Neural cell (in vitro differentiated cells): ENCODE measurements around the gene C4BPB. TPM values are rescaled to one million over a fixed set of nuclear protein-coding genes. Genes with fewer than 3 reads are reported as not detected.

Experiments used
- H2AFZ ChIP-seq: fragments of 200-600, 300-800 bp; sonication (generic), shearing (Covaris generic); 2 replicates; pipeline ENCODE4 v1.6.0; 2014; ENCODE audit warnings: low read depth, mild to moderate bottlenecking, antibody characterized with exemption, low read length, moderate library complexity
- H3F3A ChIP-seq: fragments of 200-600 bp; shearing (Covaris generic); 2 replicates; pipeline ENCODE4 v1.6.1; 2016; ENCODE audit warnings: mild to moderate bottlenecking, moderate library complexity, mixed read lengths, antibody characterized with exemption, low read length; ENCODE audit not compliant: insufficient read depth, poor library complexity, severe bottlenecking
- H3K27ac ChIP-seq: fragments of 200-600, 300-800 bp; sonication (generic), shearing (Covaris generic); 2 replicates; pipeline ENCODE4 v1.5.1; 2014; ENCODE audit warnings: mild to moderate bottlenecking, low read length, moderate library complexity
- H3K27me3 ChIP-seq: fragments of 300-800, 200-600 bp; sonication (generic), shearing (Covaris generic); 2 replicates; pipeline ENCODE4 v1.6.0; 2014; ENCODE audit warnings: mild to moderate bottlenecking, low read depth, low read length, moderate library complexity; ENCODE audit not compliant: insufficient read depth
- H3K36me3 ChIP-seq: fragments of 300-800, 200-600 bp; sonication (generic), shearing (Covaris generic); 2 replicates; pipeline ENCODE4 v1.5.1; 2014; ENCODE audit warnings: mild to moderate bottlenecking, antibody characterized with exemption, low read length, moderate library complexity; ENCODE audit not compliant: insufficient read depth
- H3K4me2 ChIP-seq: fragments of 300-800, 200-600 bp; sonication (generic), shearing (Covaris generic); 2 replicates; pipeline ENCODE4 v1.6.0; 2014; ENCODE audit warnings: mild to moderate bottlenecking, low read length
- H3K4me3 ChIP-seq: fragments of 300-800, 200-600 bp; sonication (generic), shearing (Covaris generic); 2 replicates; pipeline ENCODE4 v1.5.1; 2014; ENCODE audit warnings: mild to moderate bottlenecking, low read length, moderate library complexity
- H3K79me2 ChIP-seq: fragments of 200-600 bp; shearing (Covaris generic); replicated peaks from 2 replicates; pipeline ENCODE4 v1.6.0; 2014; ENCODE audit warnings: mild to moderate bottlenecking, low read length, moderate library complexity; ENCODE audit not compliant: insufficient read depth
- H3K9ac ChIP-seq: fragments of 300-800, 200-600 bp; sonication (generic), shearing (Covaris generic); 2 replicates; pipeline ENCODE4 v1.6.1; 2016; ENCODE audit warnings: mild to moderate bottlenecking, low read length, mixed read lengths
- H3K9me2 ChIP-seq: fragments of 200-600 bp; shearing (Covaris generic); 2 replicates; pipeline ENCODE4 v1.6.1; 2016; ENCODE audit warnings: mild to moderate bottlenecking, low read length, mixed read lengths; ENCODE audit not compliant: insufficient read depth
- H3K9me3 ChIP-seq: fragments of 200-600, 300-800 bp; sonication (generic), shearing (Covaris generic); 2 replicates; pipeline ENCODE4 v1.6.1; 2016; ENCODE audit warnings: mild to moderate bottlenecking, mixed run types, low read length, moderate library complexity, mixed read lengths
- H4K20me1 ChIP-seq: fragments of 200-600 bp; shearing (Covaris generic); 2 replicates; pipeline ENCODE4 v1.6.1; 2016; ENCODE audit warnings: mild to moderate bottlenecking, mixed run types; ENCODE audit not compliant: insufficient read depth
- EP300 ChIP-seq: fragments of 450-650 bp; conservative IDR thresholded peaks from 2 replicates; pipeline ENCODE4 v1.6.1; 2014; ENCODE audit warnings: antibody characterized with exemption, mild to moderate bottlenecking, moderate library complexity; ENCODE audit not compliant: poor library complexity, severe bottlenecking
- EZH2 ChIP-seq: fragments of 200-600, 300-800 bp; shearing (Covaris generic), sonication (generic); IDR thresholded peaks from 2 replicates; pipeline ENCODE4 v1.6.1; 2014; ENCODE audit warnings: antibody characterized with exemption, low read length, borderline replicate concordance, mild to moderate bottlenecking; ENCODE audit not compliant: insufficient read depth, poor library complexity, severe bottlenecking
- MXI1 ChIP-seq: fragments of 450-650 bp; conservative IDR thresholded peaks from 2 replicates; pipeline ENCODE4 v1.6.1; 2014; ENCODE audit warnings: antibody characterized with exemption, mild to moderate bottlenecking; ENCODE audit not compliant: poor library complexity, severe bottlenecking
- POLR2AphosphoS5 ChIP-seq: IDR thresholded peaks from 2 replicates; pipeline ENCODE4 v1.6.1; 2012
- RAD21 ChIP-seq: fragments of 450-650 bp; conservative IDR thresholded peaks from 2 replicates; pipeline ENCODE4 v1.6.1; 2014; ENCODE audit warnings: antibody characterized with exemption, mild to moderate bottlenecking, moderate library complexity
- SMC3 ChIP-seq: fragments of 450-650 bp; conservative IDR thresholded peaks from 2 replicates; pipeline ENCODE4 v1.6.1; 2014; ENCODE audit warnings: antibody characterized with exemption, mild to moderate bottlenecking, moderate library complexity; ENCODE audit not compliant: poor library complexity
- TAF1 ChIP-seq: IDR thresholded peaks from 2 replicates; pipeline ENCODE4 v1.6.1; 2012; ENCODE audit warnings: low read depth
- polyA plus RNA-seq: library from polyadenylated mRNA; depleted of rRNA; stranded (reverse); fragments of >200 nt; gene quantifications from 2 replicates; pipeline ENCODE4 v1.2.3, GENCODE V29; 2014
- TF ChIP-seq, protein P1 (sequence below): IDR thresholded peaks from 2 replicates; pipeline ENCODE4 v1.6.1; 2012; ENCODE audit warnings: borderline replicate concordance
- TF ChIP-seq, protein P2 (sequence below): fragments of 450-650 bp; IDR thresholded peaks from 2 replicates; pipeline ENCODE4 v1.5.1; 2014; ENCODE audit warnings: antibody characterized with exemption, mild to moderate bottlenecking, moderate library complexity; ENCODE audit not compliant: poor library complexity, severe bottlenecking

The C4BPB gene
- polyA plus RNA-seq, 1 donor from 2014 or later = not detected

DNA sequence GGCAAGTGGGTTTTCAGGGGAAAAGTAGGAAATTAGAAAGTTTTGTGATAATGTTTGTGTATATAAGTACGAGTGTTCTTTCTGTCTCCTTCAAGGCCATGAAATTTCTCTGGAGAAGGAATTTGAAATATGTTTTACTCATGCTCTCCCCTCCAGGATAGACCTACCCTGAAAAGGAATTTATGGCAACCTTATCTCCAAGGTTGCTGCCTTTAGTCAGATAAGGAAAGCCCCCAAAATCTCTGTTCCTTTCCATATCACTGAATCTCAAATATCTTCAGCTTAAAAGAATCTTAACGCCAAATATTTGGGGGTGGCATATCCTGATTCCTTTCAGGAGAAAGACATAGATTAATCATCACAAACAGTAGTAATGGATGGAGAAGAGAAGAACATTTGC, 499 bp upstream of the C4BPB start:
- Histone ChIP-seq H3K79me2 (no peaks in the 10 kb centered on the region), H3K4me3 (no peak overlapping the region), H3K27me3 (no peaks in the 10 kb centered on the region), H3K36me3 (no peaks in the 10 kb centered on the region), H3K4me2 (no peak overlapping the region), H3K9me2 (no peaks in the 10 kb centered on the region), H2AFZ (no peak overlapping the region), H3K9me3 (no peaks in the 10 kb centered on the region), H3F3A (no peaks in the 10 kb centered on the region), H3K27ac (no peak overlapping the region), H4K20me1 (no peaks in the 10 kb centered on the region), H3K9ac (no peak overlapping the region)
- TF ChIP-seq MXI1 = no peak
- TF ChIP-seq EP300 = no peak
- TF ChIP-seq SMC3 = no peak
- TF ChIP-seq, protein P1, sequence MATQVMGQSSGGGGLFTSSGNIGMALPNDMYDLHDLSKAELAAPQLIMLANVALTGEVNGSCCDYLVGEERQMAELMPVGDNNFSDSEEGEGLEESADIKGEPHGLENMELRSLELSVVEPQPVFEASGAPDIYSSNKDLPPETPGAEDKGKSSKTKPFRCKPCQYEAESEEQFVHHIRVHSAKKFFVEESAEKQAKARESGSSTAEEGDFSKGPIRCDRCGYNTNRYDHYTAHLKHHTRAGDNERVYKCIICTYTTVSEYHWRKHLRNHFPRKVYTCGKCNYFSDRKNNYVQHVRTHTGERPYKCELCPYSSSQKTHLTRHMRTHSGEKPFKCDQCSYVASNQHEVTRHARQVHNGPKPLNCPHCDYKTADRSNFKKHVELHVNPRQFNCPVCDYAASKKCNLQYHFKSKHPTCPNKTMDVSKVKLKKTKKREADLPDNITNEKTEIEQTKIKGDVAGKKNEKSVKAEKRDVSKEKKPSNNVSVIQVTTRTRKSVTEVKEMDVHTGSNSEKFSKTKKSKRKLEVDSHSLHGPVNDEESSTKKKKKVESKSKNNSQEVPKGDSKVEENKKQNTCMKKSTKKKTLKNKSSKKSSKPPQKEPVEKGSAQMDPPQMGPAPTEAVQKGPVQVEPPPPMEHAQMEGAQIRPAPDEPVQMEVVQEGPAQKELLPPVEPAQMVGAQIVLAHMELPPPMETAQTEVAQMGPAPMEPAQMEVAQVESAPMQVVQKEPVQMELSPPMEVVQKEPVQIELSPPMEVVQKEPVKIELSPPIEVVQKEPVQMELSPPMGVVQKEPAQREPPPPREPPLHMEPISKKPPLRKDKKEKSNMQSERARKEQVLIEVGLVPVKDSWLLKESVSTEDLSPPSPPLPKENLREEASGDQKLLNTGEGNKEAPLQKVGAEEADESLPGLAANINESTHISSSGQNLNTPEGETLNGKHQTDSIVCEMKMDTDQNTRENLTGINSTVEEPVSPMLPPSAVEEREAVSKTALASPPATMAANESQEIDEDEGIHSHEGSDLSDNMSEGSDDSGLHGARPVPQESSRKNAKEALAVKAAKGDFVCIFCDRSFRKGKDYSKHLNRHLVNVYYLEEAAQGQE = no peak
- TF ChIP-seq TAF1 = no peak
- no peak for TF ChIP-seq EZH2
- TF ChIP-seq, protein P2, sequence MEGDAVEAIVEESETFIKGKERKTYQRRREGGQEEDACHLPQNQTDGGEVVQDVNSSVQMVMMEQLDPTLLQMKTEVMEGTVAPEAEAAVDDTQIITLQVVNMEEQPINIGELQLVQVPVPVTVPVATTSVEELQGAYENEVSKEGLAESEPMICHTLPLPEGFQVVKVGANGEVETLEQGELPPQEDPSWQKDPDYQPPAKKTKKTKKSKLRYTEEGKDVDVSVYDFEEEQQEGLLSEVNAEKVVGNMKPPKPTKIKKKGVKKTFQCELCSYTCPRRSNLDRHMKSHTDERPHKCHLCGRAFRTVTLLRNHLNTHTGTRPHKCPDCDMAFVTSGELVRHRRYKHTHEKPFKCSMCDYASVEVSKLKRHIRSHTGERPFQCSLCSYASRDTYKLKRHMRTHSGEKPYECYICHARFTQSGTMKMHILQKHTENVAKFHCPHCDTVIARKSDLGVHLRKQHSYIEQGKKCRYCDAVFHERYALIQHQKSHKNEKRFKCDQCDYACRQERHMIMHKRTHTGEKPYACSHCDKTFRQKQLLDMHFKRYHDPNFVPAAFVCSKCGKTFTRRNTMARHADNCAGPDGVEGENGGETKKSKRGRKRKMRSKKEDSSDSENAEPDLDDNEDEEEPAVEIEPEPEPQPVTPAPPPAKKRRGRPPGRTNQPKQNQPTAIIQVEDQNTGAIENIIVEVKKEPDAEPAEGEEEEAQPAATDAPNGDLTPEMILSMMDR = no peak
- no peak for TF ChIP-seq POLR2AphosphoS5
- TF ChIP-seq RAD21 = no peak

DNA sequence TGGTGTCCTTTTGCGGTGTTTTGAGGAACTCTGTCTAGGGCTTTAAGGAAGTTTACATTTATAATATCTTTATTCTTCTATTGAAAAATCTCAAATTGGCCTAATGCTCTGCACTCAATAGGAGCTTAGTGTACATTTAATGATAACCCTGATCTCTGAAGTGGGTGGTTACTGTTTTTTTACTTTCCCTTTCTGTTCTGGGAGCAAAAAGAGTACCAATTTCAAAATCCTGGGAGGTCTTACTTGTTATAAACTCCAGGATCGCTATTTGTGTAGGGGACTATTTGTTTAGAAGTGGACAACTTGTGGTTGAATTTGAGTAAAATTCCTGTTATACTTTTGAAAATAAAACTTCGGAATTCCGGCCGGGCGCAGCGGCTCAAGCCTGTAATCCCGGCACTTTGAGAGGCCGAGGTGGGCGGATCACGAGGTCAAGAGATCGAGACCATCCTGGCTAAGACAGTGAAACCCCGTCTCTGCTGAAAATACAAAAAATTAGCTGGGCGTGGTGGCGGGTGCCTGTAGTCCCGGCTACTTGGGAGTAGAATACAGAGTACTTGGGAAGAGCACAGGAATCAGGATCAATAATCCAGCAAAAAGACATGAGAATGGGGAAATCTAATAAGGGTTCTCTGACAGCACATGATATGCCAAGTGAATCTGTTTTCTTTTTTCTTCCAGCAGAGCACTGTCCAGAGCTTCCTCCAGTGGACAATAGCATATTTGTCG, 1.1 kb downstream of the C4BPB start:
- no peaks in the 10 kb centered on the region for H4K20me1 ChIP-seq
- no peaks in the 10 kb centered on the region for H3K79me2 ChIP-seq
- no peaks in the 10 kb centered on the region for H3K9me2 ChIP-seq
- no peak overlapping the region for H2AFZ ChIP-seq
- H3K27me3 ChIP-seq = no peaks in the 10 kb centered on the region
- TF ChIP-seq, protein P1 = no peak
- TF ChIP-seq EZH2 (no peak), RAD21 (no peak), SMC3 (no peak), TAF1 (no peak), EP300 (no peak), MXI1 (no peak), POLR2AphosphoS5 (no peak)
- TF ChIP-seq, protein P2 = no peak
- no peaks in the 10 kb centered on the region for H3K36me3 ChIP-seq
- no peak overlapping the region for H3K27ac ChIP-seq
- H3K4me3 ChIP-seq = no peak overlapping the region
- no peak overlapping the region for H3K4me2 ChIP-seq
- no peaks in the 10 kb centered on the region for H3F3A ChIP-seq
- no peak overlapping the region for H3K9ac ChIP-seq
- no peaks in the 10 kb centered on the region for H3K9me3 ChIP-seq
